Panc1 (cell line): Measurements from ENCODE around the gene KANK2. TPM values are rescaled to one million over a fixed set of nuclear protein-coding genes. Genes with fewer than 3 reads are reported as not detected.

ENCODE experiments used
- ATAC-seq: fragments of 200-7000 bp; cut with Tn5 transposase; 2 replicates; pipeline ENCODE4 v1.9.1; 2020; ENCODE audit warnings: mild to moderate bottlenecking, moderate library complexity
- BruUV-seq: library from RNA; stranded (reverse); fragments of 400-500 nt; replicated peaks from 2 replicates; lab custom pipeline; 2021; lab: Mats Ljungman, UMichigan
- CTCF ChIA-PET: fragments of 300-600 bp; sonication (Branson Sonifier 250); formaldehyde crosslinking; loops from one replicate; lab custom pipeline; 2022; ENCODE audit warnings: antibody characterized with exemption; lab: Charles Lee
- POLR2A ChIA-PET: fragments of 300-600 bp; sonication (Branson Sonifier 250); formaldehyde crosslinking; loops from one replicate; lab custom pipeline; 2022; ENCODE audit warnings: antibody characterized with exemption; lab: Charles Lee
- DNase-seq: peaks from one replicate; pipeline ENCODE4 v3.0.0-alpha.2; 2010; ENCODE audit warnings: low read depth, low spot score
- H3K27ac ChIP-seq: 2 replicates; pipeline ENCODE4 v1.5.1; 2011; ENCODE audit warnings: mild to moderate bottlenecking, low read length, inconsistent platforms
- H3K27me3 ChIP-seq: fragments of 200-500 bp; sonication (Bioruptor generic); 2 replicates; pipeline ENCODE4 v1.6.0; 2014; ENCODE audit warnings: low read length, inconsistent platforms; ENCODE audit not compliant: control insufficient read depth, insufficient read depth
- H3K36me3 ChIP-seq: fragments of 200-500 bp; sonication (Bioruptor generic); 2 replicates; pipeline ENCODE4 v1.5.1; 2014; ENCODE audit warnings: inconsistent platforms, mild to moderate bottlenecking, low read length, moderate library complexity; ENCODE audit not compliant: control insufficient read depth, insufficient read depth
- H3K4me1 ChIP-seq: 2 replicates; pipeline ENCODE4 v1.5.1; 2011; ENCODE audit warnings: inconsistent platforms, mild to moderate bottlenecking, low read length, moderate library complexity; ENCODE audit not compliant: control insufficient read depth, insufficient read depth
- H3K4me3 ChIP-seq, 2 experiments: 2 replicates each; pipeline ENCODE4 v1.5.1; 2011 to 2012; ENCODE audit warnings: low read depth in 2 of 2, low read length in 2 of 2, mild to moderate bottlenecking in 2 of 2, inconsistent platforms in 1 of 2, moderate library complexity in 1 of 2
- H3K9me3 ChIP-seq: fragments of 200-500 bp; sonication (Bioruptor generic); 2 replicates; pipeline ENCODE4 v1.5.1; 2014; ENCODE audit warnings: low read depth, mild to moderate bottlenecking, inconsistent platforms, low read length, moderate library complexity; ENCODE audit not compliant: control insufficient read depth, insufficient read depth
- CTCF ChIP-seq: fragments of 450-650 bp; IDR thresholded peaks from 2 replicates; pipeline ENCODE4 v1.5.1; 2017; ENCODE audit warnings: mild to moderate bottlenecking
- POLR2AphosphoS5 ChIP-seq: IDR thresholded peaks from 2 replicates; pipeline ENCODE4 v1.6.1; 2012; ENCODE audit warnings: mild to moderate bottlenecking, low read depth, low read length, moderate library complexity
- REST ChIP-seq, 2 experiments: IDR thresholded peaks; 2 replicates each; pipeline ENCODE4 v1.6.1; 2011 to 2012; ENCODE audit warnings: low read depth in 2 of 2, control low read depth in 1 of 2, low read length in 1 of 2, mild to moderate bottlenecking in 1 of 2, moderate library complexity in 1 of 2; ENCODE audit not compliant: insufficient read depth in 1 of 2
- SIN3A ChIP-seq: IDR thresholded peaks from 2 replicates; pipeline ENCODE4 v1.6.1; 2012; ENCODE audit warnings: low read depth, mild to moderate bottlenecking, low read length, moderate library complexity, borderline replicate concordance; ENCODE audit not compliant: insufficient read depth
- TCF7L2 ChIP-seq: IDR thresholded peaks from 2 replicates; pipeline ENCODE4 v1.6.1; 2011; ENCODE audit warnings: mild to moderate bottlenecking, low read depth, low read length, inconsistent platforms
- in situ Hi-C: cut with HindIII; loops from 2 replicates; pipeline ENCODE4 v1.10.0; 2016; ENCODE audit warnings: low sequenced_read_pairs, low pct_unique_long_range_greater_than_20kb
- intact Hi-C: fragments of 100-400 bp; cut with micrococcal nuclease; formaldehyde crosslinking; loops from one replicate; pipeline ENCODE4 v1.10.0; 2022; ENCODE audit not compliant: unreplicated experiment
- total RNA-seq: library from RNA; stranded (reverse); gene quantifications from one replicate; pipeline ENCODE4 v1.2.1, GENCODE V29; 2021; ENCODE audit not compliant: unreplicated experiment

KANK2 gene
- total RNA-seq, 1 experiment from 2014 or later: 121 TPM

GRCh38 chr19:11208561-11209471 lies 11.5 kb upstream of the KANK2 start:
- in situ Hi-C loops: no loop called here

More at GRCh38 chr19:11208561-11209471, 11.5 kb upstream of the KANK2 start:
- H3K36me3 ChIP-seq: no peaks in the 10 kb centered on the region
- no peak for ATAC-seq
- no TSS peak for BruUV-seq
- TF ChIP-seq REST (IDR thresholded peaks at IDR 0.05; ENCODE audit: insufficient read depth in 1 of 2, low read depth in 2 of 2, low read length in 1 of 2) (no peak), CTCF (no peak), SIN3A (no peak), POLR2AphosphoS5 (no peak), TCF7L2 (no peak)
- CTCF ChIA-PET: no interaction called here
- H3K9me3 ChIP-seq: no peaks in the 10 kb centered on the region
- H3K4me1 ChIP-seq: no peaks in the 10 kb centered on the region
- DNase-seq: no peak
- H3K4me3 ChIP-seq: no peak overlapping the region
- no peaks in the 10 kb centered on the region for H3K27me3 ChIP-seq
- POLR2A ChIA-PET: no interaction called here
- H3K27ac ChIP-seq: no peak overlapping the region
- intact Hi-C loops: no loop called here
